HG02571 (cell line): ENCODE measurements around the gene PTCH1.

Experiments
- ATAC-seq: cut with Tn5 transposase; IDR thresholded peaks from one replicate; pipeline ENCODE4 v1.9.1; 2021; ENCODE audit warnings: mild to moderate bottlenecking, moderate library complexity; ENCODE audit not compliant: unreplicated experiment

Gene PTCH1

GRCh38 chr9:95499847-95500246 is 16.9 kb downstream of the PTCH1 start:
- no peak for ATAC-seq

DNA sequence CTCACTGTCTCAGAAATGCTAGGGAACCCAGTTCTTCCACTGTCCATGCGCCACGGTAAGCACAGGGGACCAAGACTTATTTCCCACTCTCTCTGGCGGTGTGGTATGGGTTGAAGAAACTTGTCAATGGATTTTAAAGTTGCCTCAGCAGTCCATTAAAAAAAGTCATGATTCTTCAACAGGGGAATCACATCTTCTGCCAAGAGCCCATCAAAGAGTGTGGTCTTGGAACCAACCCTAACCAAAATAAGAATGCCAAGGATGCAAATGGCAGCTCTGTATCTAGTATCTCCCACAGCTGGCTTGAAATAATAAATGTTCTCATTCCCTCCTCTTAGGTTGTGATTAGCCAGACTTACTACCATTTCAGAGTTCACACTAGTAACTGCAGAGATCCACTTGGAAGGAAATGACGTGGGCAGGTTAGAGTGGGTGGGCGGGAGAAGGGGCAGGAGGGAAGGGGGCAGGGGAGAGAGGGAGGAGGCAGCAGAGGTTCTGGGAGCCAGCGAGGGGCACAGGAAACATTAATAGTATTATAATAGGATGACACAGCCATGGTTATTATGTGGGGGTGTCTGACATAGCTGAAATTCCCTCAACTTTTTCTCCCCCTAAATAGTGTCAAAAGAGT is 17.6 kb downstream of the PTCH1 start:
- ATAC-seq, result no peak

DNA sequence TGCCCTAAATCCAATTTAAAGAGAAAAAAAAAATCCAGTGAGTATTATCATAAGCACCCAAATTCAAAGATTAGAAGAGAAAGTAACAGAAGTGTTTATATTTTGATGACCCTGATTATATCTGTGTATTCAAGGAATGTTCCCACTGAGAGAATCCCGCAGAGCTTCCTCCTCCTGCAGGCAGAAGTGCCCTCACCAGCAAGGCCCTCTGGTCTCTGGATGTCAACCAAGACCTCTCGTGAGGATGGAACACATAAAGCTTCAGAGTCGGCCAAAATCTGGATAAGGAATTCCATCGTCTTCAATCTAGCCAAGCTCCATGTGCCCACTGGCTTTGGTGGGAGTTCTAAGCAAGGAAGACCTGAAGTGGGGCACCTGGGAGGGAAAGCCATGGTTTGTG is 18.1 kb downstream of the PTCH1 start:
- no peak for ATAC-seq

DNA sequence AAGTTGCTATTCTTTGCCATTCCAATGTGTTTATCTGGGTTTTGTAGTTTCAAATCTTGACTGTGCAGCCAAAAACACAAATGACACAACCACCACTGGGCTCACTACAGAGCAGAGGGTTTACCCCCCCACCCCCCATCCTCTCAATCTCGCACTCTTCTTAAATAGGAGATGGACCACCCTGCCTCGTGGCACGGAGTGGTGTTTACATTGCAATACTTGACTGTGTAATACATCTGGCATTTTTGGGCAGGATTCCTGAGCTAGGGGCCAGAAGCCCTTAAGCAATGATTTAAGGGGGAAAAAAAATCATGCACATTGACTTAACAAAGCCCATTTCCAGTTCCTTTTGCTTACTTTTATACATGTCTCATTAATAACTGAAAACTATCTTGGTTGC is 19.0 kb downstream of the PTCH1 start:
- no peak for ATAC-seq

GRCh38 chr9:95496687-95497086 is 20.1 kb downstream of the PTCH1 start:
- ATAC-seq, result no peak

- ATAC-seq, result no peak
Observed at GRCh38 chr9:95495961-95496360, 20.8 kb downstream of the PTCH1 start.

DNA sequence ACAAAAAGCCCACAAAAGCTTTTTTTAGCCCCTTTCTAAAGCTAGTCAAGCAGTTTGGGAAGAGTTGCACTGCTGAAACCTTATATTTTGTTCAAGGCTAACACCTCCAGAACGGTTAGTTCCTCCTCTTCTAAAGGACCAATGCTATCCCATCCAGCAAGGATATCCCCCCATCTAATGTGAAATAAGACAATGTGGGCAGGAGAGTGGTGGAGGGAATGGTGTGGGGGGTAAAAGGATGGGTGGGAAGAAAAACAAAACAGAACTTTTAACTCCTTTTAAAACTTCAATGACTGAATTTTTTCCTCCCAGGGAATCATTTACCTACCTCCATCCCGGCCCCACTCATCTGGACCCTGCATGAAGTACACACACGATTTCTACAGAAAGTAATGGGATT is 21.2 kb downstream of the PTCH1 start:
- no peak for ATAC-seq

GRCh38 chr9:95494416-95495371 is 22.1 kb downstream of the PTCH1 start:
- ATAC-seq, result peak; percentile 96

- peak; percentile 38 for ATAC-seq
Observed at GRCh38 chr9:95494022-95494415, 22.8 kb downstream of the PTCH1 start.

DNA sequence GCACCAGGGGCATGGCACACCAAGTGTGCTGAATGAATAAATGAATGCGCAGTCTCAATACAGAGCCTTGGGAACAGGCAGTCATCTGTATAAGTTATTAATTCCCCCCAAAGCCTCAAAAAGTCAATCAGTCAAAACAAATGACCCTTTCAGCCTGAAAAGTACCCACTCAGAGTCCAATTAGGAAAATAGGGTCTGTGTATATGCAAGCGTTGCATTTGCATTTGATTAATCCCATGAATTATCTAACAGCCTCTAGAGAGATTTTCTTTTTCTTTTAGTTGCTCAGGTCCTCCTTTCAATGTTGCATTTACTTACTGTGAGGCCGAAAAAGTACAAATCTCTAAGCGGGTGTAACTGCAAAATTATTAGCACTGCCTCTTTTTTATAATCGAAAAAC is 23.4 kb downstream of the PTCH1 start:
- ATAC-seq, result no peak

DNA sequence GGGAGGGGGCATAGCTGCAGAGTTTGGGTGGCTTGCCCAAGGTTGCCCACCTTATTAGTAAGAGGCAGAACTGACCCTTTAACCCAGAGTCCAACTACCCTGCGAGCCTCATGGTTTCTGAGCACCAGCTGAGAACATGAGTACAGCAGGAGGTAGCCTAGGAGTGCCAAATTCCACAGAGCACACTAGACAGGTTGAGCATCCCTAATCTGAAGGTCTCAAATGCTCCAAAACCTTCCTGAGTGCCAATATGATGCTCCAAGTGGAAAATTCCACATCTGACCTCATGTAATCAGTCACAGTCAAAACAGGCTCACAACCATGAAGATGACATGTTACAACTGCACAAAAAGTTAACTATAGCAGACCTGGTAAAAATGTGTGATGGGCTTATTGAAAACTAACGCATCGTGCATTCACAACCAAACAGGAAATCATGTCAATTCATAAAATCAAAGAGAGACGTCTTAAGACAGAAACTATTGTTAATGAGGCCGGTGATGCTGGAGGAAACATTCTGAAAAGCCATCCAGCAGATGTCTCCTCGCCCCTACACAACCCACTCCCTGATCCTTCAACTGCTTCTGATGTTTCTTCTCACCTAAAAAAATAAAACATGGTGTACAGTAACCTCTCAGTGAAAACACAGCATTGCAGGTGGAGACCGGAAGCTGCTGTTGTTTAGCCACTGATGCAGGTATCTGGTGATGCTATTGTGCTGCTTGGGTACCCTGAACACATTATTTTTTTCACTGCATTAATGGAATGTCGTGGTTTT is 25.0 kb downstream of the PTCH1 start:
- no peak for ATAC-seq

DNA sequence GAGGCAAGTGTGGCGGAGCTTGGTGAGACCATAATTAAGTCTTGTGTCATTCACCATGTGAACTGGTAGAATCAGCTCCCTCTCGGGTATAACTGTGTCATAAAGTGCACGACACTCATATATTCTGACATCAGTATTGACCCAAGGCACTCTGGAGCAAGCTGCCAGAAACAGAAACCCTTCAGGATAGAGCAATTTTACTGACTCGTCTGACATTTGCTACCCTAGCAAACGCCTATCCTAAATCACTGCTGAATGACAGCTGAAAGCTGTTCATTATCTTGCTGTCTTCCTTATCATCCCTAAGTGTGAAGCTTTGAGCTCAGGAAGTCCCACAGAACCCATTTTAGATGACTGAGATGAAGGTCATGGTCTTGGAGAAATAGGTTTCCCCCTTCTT is 27.8 kb downstream of the PTCH1 start:
- no peak for ATAC-seq

DNA sequence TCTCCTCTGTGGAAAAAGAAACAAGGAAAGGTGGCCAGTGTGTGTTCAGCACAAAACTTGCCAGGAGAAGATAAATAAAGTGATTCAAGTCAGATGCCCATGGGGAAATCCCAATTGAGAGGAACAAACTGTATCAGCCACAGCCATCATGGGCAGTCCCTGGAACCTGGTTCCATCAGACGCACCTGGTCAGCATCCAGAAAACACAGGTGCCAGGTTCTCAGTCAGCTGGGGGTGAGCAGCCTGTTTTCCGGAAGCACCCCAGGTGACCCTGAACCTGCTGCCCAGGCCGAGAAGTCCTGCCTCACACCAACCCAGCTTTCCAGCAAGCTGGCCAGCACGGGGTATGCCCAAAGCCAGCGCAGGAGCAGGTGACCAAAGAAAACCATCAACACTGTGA is 30.5 kb downstream of the PTCH1 start:
- no peak for ATAC-seq

DNA sequence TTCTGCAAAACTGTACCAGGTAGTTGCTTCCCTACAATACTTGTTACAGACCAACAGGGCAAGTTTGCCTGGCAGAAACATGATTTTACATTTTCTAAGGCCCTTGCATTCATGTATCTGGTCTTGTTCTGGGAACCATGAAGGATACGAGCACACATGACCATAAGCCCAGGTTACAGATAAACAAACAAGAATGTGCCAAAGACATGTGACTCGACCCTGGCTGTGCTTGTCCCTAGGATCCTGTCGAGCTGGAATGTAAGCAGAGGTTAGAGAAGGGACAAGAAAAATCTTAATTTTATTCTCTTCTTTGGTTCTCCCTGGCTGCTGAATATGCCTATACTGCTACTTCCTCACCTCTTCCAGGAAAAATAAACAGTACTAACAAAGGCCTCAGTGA is 32.5 kb downstream of the PTCH1 start:
- ATAC-seq, result no peak

GRCh38 chr9:95483431-95483830 is 33.3 kb downstream of the PTCH1 start:
- no peak for ATAC-seq

- ATAC-seq, result no peak
Observed at GRCh38 chr9:95482621-95483020, 34.1 kb downstream of the PTCH1 start.

DNA sequence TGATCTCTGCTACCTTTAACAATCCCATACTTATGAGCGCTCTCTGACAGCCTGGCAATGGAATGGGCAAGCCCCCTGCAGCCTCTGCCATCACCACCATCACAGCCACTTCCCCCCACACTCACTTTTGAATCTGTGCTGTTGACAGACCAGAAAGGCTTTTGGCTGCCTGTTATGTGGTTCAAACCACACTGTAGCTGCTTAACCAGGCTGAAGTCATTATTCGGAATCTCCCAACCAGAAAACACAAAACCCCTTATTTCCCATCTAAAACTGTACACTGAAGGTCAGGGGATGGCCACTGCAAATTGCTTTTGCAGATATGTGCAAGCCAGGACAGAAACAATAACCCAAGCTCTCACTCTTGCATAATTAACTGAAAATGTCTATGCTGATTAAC is 35.8 kb downstream of the PTCH1 start:
- ATAC-seq, result no peak

DNA sequence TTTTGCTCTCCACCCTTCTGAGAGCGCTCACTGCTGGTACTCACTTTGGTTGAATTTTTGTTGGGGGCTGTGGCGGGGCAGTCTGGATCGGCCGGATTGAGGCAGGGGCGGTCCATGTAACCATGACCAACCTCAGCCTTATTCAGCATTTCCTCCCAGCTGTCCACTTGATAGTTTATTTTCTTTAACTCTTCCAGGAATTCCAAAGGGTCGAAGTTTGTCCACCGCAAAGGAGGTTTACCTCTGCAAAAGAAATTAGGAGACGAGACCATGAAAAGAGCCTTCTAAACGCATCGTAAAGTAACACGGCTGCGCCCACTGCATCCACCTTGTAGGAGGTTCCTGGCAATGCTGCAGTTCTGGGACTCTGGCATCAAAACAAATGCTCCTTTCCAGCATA is 36.4 kb downstream of the PTCH1 start:
- no peak for ATAC-seq

DNA sequence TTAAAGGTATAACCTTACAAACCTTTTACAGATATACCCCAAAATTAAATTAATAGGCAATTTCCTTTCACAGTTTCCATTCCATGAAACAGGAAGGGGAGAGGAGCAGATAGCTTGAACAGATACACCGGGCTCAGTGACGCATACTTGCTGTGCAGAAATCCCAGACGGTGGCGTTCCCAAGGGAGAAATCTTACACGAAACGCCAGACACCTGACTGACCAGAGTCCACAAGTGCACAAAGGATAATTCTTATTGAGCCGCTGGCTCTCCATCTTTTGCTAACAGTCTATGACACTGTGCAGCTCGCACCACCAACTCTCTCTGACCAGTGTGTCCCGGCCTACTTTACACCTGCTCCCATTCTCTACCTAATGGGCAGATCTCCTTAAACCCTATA is 37.4 kb downstream of the PTCH1 start:
- ATAC-seq, result no peak

DNA sequence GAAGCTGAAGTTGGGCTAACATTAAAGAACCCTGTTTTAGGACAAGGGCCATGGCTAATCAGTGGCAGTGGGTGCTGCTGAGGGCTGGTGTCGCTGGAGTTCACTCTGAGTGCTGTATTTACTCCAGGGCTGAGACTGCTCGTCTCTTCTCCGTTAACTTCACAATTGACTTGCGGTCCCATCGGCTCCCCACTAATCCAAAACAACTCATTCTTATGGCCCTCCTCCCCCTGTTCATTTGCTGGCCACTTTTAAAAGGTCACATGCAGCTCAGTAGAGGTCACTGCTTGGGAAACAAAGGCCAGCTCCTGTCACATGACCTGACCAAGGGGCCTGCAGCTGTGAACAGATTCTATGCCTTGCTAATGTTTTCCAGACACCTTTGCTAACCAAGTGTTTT is 38.4 kb downstream of the PTCH1 start:
- ATAC-seq, result no peak

GRCh38 chr9:95477885-95478284 is 38.9 kb downstream of the PTCH1 start:
- no peak for ATAC-seq

- ATAC-seq, result no peak
Observed at GRCh38 chr9:95477441-95477840, 39.3 kb downstream of the PTCH1 start.
